ENCODE data around the gene CERK.
"Not testable (repeated sequence)": the region's sequence is repeated elsewhere in the genome, so short reads cannot be mapped to it uniquely, and the experiment has no call there.

The CERK gene, protein sequence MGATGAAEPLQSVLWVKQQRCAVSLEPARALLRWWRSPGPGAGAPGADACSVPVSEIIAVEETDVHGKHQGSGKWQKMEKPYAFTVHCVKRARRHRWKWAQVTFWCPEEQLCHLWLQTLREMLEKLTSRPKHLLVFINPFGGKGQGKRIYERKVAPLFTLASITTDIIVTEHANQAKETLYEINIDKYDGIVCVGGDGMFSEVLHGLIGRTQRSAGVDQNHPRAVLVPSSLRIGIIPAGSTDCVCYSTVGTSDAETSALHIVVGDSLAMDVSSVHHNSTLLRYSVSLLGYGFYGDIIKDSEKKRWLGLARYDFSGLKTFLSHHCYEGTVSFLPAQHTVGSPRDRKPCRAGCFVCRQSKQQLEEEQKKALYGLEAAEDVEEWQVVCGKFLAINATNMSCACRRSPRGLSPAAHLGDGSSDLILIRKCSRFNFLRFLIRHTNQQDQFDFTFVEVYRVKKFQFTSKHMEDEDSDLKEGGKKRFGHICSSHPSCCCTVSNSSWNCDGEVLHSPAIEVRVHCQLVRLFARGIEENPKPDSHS

DNA sequence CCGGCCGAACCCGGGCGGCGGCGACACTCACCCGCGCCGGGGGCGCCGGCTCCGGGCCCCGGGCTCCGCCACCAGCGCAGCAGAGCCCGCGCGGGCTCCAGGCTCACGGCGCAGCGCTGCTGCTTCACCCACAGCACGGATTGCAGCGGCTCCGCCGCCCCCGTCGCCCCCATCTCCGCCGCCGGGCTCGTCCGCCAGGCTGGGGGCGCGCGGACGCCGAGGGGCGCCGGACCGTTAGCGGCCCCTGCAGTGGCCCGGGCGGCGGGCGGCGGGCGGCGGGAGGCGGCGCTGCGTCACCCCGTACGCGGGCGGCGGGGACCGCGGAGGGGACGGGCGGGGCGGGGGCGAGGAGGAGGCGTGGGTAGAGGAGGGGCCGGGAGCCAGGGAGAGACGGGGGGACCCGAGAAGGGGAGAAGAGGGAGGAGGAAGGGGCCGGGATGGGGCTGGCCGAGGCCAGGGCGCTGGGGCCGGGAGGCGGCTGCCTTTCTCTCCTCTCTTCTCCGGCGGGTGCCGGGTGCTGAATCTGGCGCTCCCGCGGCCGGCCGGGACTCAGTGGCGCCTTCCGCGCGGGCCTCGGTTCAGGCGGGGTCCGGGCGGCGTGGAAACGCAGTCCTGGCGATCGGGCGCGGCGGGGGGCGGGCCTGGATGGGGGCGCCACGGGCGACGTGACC, at the start of gene CERK:
TSS of gene CERK (minus strand) at position 277 of the 671 bp plus-strand sequence. CDS start at position 173, 104 bp downstream.
- peak; percentile 57 for DNase-seq (ENCODE audit: low spot score)

DNA sequence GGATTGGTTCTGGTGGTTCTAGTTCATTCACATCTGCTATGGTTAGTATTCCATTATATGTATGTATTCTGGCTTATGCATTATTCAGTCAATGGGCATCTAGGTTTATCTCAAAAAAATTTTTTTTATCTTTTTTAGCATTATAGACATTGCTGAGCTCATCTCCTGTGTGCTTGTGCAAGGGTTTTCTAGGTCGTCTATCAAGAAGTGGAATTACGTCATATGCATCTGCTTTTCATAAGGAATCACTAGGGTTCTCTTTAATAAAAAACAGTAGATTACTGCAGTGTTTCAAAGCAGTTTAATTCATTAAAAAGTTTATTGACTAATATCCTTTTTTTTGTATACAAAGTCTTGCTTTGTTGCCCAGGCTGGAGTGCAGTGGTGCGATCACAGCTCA, 45.7 kb upstream of the CERK start:
- no peak for DNase-seq (ENCODE audit: low spot score)

DNA sequence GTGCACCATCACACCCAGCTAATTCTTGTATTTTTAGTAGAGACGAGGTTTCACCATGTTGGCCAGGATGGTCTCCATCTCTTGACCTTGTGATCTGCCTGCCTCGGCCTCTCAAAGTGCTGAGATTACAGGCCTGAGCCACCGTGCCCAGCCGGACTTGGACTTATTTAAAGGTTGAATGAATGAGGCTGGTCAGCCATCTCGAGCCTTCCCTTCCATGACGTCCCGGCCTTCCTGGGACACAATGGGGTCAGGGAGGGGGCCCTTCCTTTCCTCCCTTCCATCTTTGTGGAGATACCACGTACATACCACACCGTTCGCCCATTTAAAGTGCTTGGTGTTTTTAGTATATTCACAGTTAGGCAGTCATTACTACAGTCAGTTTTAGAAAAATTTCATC, 44.1 kb upstream of the CERK start:
- DNase-seq (ENCODE audit: low spot score) = not testable (repeated sequence)

DNA sequence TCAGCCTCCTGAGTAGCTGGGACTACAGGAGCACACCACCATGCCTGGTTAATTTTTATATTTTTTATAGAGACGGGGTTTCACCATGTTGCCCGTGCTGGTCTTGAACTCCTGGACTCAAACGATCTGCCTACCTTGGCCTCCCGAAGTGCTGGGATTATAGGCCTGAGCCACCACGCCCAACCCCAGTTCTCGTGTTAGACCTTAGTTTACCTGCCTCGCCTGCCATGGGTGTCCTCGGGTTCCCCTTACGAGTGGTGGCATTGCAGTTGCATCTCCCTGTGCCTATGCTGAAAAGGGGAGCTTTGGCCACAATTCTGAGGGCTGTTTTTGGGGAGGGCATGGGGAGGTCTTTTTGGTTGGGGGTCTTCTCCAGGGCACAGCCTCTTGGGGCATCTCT, 43.2 kb upstream of the CERK start:
- DNase-seq (ENCODE audit: low spot score) = no peak

DNA sequence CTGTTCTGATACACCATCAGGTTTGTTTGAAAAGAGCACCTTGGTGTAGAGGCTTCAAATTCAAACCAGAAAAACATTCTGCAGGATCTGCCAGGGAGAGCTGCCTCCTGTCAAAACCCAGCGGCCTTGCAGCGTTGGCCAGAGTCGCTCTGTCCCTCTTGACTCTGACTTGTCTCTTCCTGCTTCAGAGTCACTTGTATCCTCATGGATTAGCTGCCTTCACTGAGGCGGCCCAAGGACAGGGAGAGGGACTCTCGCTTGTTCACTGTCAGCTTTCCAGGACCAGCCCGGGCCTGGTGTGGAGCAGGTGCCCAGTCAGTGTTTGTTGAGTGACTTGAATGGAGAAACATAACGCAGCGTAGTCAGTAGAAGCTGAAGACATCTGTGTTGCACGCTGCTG, 42.4 kb upstream of the CERK start:
- DNase-seq (ENCODE audit: low spot score) = no peak

DNA sequence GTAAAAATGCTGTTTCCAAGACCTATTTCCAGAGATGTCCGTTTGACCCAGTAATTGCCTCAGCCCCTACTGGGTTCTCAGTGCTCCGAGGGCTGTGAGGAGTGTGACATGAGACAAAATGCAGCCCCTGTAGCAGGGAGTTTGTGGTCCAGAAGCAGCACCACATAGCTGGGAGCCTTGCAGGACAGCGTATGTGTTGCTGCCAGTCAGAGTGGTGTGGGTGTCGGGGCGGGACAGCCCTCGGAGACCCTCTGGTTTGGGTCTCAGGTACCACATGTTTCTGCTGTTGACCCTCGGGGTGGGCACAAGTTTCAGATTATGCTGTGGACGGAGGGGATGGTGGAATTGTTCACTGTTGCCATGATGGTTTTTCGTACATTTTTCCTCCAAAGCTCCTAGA, 41.6 kb upstream of the CERK start:
- DNase-seq (ENCODE audit: low spot score) = no peak

DNA sequence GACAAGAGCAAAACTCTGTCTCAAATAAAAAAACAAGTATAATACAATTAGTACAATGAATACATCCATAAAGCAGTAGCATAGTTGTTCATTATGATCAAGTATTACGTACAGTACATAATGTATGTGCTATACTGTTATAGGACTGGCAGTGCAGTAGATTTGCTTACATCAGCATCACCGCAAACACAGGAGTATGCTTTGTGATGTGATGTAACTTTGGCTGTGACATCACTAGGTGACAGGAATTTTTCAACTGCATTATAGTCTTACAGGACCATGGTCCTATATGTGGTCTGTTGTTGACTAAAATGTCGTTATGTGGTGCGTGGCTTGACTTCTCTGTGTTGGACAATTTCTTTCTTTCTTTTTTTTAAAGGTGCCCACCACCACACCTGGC, 41.0 kb upstream of the CERK start:
- no peak for DNase-seq (ENCODE audit: low spot score)

DNA sequence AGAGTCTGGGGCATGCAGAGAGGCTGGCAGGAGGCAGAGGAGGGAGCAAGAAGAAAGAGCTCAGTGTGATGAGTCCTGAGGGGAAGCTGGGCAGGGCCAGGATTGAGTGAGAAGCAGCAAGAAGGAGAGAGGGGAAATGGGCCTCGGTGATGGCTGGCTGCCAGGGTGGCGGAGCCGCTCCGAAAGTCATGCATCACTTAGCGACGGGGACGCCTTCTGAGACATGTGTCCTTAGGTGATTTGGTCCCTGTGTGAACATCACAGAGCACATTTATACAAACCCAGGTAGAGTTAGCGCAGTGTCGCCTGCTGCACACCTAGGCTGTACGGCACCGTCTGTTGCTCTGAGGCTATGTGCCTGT, 39.5 kb upstream of the CERK start:
- no peak for DNase-seq (ENCODE audit: low spot score)

DNA sequence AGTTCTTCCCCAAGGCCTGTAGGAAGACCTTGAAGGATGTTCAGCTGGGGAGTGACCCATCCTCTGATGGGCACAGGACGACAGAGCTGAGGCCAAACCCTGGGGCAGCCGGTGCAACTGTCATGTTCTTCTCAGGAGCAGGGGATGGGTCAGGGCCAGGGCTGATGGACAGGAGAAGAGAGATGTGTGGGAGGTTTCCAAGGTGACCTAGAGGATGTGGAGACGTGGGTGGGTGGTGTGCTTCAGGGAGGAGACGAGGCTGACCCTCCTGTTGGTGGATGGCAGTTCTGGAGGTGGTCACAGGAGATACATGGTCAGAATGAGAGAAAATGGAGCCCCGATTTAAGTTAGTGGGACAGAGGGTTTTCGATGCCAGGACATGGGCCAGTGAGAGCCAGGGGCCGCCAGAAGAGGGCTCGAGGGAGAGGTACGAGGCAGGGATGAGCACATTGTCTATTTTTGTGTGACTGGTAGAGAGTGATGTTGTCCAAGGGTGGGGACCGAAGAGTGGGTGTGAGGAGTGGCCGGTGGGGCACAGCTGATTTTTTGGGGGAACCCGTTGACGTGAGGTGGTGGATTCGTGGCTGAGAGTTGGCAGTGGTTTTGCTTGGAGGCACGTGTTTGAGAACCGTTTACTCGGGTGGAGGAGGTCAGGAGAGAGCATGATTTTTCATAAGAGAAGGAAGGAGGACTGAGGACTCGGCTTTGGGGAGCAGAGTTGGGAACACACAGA, 39.0 kb upstream of the CERK start:
- no peak for DNase-seq (ENCODE audit: low spot score)

DNA sequence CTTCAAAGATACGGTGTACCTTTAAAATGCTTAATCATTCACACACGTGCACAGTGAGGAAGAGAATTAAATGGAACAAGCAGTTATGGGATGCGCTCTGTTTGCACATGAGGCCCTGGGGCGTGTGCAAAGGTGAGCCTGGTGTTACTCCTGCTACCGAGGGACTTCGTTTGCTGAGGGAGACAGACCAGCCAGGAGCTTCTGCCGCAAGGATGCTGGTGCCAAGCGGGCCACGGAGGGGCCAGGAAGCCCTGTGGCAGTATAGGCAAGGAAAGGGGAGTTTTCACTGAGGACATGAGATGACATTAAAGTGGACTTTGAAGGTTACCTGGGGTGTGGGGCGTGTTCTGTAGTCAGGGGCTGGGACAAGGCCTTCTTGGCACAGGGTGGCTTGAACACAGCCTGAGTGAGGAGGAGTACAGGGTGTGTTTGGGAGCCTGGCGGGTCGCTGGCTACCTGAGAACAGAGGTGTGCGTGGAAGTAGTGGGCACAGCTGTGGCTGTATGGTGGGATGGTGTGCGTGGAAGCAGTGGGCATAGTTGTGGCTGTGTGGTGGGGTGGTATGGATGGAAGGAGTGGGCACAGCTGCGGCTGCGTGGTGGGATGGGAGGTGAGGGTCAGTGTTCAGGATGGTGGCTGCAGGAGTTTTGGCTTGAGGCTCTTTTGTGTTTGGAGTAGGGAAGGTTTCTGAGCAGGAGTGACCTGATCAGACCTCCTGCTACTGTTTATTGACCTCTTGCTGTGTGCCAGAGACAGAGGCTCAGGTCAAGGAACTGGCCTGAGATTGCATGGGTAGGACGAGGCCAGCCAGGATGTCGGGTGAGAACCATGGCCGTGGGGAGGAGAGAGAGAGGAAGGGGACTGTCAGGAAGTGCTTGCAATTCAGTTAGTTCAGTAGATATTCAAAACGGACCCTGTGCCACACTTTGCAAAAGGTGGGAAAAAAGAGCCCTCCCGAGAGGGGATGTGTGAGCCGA, 38.1 kb upstream of the CERK start:
- DNase-seq (ENCODE audit: low spot score) = no peak

DNA sequence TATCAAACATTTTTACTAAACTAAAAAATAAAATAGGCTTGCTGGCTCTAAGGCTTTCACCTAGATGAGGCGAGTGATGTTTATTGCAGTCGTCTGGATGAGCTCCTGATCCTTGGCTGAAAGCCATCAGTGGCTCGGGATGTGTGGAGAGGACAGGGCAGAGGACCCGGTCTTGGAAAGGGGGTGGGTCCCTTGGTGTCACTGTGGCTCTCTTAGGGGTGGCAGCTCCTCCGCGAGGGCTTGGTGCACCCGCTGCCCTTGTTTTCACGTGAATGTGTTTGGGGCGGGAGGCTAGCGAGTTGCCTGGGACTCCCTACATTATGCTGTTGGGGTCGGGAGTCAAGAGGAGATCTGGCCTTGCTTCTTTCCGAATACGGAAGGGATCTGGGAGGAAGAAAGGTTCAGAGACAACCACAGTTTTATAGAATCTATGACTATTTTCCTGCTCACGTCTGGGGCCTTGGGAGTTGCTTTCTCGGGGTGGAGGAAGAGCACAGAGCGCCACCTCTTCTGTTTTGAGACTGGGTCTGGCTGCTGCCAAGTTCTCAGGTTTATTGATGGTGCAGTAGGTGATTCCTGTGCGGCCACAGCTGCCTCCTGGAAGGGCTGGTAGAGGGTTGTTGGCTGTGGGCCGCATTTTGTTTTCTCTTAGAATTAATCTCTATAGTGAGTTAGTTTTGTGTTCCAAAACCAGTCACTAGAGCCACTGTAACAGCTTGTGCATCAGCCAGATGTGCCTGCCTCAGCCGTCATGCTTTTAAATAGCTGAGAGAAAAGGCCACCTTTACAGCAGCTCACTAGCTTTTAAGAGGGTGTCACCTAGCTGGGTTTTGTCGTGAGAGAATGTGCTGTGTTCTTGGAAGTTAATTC, 37.2 kb upstream of the CERK start:
- no peak for DNase-seq (ENCODE audit: low spot score)

DNA sequence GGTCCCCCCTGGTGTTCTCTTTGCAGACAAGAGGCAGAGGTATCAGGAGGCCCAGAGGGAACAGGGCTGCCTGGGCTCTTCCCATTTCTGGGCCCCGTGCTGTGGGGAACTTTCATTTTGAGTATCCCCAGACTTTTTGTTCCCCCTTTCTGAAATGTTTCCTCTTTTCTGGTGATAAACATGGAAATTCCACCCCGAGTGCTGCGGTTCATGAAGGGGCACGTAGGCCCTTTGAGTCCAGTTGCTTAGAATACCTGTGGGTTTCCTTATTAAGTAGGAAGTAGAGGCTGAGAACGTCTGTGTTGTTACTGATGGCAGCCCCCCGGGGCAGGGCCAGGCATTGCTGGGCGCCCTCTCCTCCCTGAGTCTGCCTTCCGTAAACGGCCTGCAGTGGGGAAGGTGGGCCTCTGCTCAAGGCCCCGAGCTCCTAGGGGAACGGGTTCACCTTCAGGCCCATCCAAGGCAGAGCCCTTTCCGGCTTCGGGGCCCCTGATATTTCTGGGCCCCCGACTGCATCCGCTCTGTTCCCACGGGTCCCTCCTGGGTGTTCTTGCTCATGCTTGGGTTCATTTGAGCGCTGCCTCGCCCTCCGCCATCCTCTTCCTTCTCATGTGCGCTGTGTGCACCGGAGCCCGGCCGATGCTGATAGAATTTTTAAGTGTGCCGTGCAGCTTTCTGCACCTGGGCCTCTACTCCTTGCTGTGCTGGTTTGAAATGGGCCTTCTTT, 36.4 kb upstream of the CERK start:
- DNase-seq (ENCODE audit: low spot score) = no peak

DNA sequence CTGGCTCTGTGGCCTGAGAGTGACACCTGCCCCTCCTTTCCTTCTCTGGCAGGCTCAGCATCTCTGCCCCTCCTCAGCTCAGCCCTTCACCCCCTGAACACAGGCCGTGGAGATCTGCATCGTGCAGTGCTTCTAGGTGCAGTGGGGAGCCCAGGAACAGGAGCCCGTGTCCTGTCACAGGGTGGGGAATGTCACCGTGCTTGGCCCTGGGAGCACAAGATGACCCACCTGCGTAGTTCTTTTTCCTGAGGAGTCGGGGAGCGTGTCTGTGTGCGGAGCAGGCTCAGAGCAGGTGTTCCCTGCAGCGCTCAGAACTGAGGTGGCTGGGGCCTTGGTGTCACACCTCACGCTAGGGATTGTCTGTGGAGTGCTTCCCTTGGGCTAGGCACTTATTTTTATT, 35.0 kb upstream of the CERK start:
- DNase-seq (ENCODE audit: low spot score) = no peak

DNA sequence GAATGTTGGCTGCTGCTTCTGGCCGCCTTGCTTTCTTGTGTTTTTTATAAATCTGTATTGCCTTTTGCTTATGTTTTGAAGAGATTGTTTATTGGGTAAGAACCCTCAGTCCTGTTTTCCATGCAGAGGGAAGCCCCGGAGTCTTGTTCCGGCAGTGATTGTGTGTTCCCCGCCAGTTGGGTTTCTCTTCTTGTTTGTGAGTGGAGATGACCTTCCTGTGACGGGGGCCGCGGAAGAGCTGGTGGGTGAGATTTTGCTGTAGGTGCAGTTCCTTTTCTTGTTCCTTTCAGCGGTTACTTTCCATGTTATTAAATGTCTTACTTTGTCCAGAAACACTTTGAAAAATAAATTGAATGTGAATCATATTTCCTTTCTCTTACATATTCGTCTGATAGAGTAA, 32.7 kb upstream of the CERK start:
- no peak for DNase-seq (ENCODE audit: low spot score)

DNA sequence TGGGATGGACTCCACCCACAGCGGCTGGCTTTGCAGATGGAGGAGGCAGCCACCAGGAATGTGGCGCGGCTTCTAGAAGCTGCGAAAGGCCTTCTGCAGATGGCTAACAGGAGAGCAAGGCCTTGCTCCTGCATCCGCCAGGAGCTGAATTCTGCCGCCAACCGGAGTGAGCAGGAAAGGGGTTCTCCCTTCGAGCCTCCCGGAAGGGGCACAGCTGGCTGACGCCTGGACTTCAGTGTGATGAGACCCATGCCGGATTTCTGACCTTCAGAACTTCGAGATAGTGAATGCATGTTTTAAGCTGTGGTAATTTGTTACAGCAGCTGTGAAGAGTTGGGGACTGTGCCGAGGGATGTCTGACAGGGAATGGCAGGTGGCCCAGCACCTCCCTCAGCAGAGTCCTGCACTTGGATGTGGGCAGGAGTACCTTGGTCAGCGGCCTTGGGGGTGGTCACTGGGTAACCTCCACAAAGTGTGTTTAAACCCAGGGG, 32.1 kb upstream of the CERK start:
- DNase-seq (ENCODE audit: low spot score) = no peak

DNA sequence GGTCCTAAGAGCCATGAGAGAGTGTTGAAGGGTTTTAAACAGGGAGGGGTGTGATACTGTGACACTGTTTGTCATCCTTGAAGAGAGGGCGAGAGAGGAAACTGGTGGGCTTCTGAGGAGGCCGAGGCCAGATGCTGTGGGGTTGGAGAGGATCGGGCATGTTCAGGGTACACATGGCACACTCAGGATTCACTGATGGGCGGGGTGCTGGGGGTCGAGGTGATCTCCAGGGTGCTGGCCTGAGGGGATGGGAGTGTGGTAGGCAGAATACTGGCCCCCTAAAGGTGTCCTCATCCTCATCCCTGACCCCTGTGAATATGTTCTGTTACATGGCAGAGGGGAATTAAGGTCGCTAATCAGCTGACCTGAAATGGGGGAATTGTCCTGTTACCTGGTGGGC, 31.7 kb upstream of the CERK start:
- DNase-seq (ENCODE audit: low spot score) = no peak

DNA sequence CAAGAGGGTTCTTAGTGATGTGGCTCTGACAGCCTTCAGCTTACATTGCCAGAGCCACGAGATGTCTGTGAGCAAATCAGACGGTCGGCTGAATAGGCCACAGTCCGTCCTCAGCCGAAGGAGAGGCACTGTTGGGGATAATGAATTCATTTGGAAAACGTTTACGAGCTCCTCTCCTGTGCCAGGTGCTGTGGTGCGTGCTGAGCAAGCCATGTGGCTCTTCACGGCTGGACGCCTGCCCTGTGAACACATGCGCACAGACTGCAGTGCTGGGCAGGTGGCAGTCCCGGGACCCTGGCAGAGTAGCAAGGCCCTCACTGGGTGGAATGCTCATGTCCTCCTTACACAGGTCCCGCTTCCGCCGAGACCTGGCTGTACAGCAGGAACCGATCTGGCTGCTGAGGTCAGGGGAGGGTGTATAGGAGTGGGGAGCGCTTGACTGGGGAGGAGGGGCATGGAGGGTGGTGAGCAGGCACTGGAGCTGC, 31.2 kb upstream of the CERK start:
- no peak for DNase-seq (ENCODE audit: low spot score)

DNA sequence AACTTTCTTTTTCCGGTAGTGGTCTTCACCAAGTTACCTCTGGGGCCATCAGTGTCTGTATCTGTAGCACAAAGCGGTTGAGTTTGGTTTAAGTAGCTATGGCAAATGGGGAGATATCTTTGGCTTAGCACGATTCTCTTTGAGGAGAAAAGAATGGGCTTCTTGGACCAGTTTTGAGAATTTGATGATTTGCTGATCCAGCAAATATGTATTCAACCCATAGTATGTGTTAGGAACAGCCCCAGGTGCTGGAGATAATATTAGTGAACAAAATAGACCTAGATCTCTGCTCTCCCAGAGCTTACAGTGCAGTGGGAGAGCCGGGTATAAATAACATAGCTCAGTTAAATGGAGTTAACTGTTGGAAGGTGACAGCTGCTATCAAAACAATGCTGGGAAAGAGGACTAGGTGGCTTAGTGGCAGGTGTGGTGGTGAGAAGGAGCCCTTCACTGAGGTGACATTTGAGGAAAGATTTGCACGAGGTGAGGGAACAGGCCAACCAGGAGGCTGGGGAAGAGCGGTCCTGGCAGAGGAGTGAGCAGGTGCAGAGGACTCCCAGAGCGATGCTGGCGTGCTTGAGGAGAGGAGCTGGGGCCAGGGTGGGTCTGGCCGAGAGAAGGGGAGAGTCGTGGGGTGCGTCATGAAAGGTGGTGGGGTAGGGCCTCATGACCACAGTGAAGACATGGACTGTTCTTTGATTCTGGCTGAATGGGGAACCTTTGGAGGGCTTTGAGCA, 29.4 kb upstream of the CERK start:
- DNase-seq (ENCODE audit: low spot score) = no peak

DNA sequence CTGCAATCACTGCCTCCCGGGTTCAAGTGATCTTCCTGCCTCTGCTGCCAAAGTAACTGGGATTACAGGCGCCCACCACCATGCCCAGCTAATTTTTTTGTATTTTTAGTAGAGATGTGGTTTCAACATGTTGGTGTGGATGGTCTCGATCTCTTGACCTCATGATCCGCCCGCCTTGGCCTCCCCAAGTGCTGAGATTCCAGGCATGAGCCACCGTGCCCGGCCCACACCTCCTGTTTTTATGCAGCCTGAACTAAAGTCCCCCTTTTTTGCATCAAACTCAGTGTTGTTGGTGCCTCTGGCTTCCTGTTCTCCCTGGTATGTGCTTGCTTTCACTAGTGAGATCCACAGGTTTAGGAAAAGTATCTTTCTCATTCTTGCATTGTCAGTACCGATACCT, 28.6 kb upstream of the CERK start:
- DNase-seq (ENCODE audit: low spot score) = no peak

All from RKO (cell line).